GM20000 (cell line): Measurements from ENCODE around the gene LIME1.
A peak's percentile ranks its signal among the peaks of the same experiment; 100 is the strongest.

Source experiments
- DNase-seq: peaks from one replicate; pipeline ENCODE4 v3.0.0; 2012; ENCODE audit warnings: low spot score
- TF ChIP-seq, protein P1 (sequence below): IDR thresholded peaks from 2 replicates; pipeline ENCODE4 v1.5.1; 2012; ENCODE audit warnings: mild to moderate bottlenecking, control low read depth; ENCODE audit errors: extremely low read depth, missing control alignments

Gene LIME1

DNA sequence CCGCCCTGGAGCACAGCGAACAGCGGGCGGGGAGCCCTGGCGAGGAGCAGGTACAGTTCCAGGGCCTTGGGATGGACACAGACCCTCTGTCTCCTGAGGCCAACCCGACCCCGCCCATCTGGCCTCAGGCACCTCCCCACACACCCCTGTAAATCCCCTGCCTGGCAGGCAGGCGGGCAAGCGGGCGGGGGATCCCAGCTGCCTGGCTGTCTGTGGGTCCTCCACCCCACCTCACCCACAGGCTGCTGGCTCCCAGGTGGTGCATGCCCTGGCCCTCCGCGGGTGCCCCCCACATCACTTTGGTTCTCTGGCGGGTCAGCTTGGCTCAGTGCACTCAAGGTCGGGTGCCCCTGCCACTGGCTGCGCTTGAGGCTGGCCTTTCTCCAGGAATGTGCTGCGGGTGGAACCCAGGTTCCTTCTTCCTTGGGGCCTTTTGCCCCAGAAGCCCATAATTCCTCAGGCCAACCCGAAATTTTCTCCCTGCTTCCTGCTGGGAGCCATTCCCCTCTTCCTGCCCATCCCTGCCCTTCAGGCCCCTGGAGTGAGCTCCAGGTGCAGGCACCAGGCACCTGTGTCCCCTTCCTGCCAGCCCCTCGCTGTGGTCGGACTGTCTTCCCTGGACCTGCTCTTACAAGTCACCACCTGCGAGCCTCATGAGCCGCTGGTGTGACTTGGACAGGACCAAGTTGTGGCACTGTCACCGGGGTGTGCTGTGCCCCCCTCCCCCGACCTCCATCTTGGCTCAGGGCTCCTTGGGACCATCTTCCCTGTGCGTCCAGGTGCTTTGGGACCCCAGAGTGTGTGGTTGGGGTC is 45.4 kb upstream of the LIME1 start:
- TF ChIP-seq, protein P1, sequence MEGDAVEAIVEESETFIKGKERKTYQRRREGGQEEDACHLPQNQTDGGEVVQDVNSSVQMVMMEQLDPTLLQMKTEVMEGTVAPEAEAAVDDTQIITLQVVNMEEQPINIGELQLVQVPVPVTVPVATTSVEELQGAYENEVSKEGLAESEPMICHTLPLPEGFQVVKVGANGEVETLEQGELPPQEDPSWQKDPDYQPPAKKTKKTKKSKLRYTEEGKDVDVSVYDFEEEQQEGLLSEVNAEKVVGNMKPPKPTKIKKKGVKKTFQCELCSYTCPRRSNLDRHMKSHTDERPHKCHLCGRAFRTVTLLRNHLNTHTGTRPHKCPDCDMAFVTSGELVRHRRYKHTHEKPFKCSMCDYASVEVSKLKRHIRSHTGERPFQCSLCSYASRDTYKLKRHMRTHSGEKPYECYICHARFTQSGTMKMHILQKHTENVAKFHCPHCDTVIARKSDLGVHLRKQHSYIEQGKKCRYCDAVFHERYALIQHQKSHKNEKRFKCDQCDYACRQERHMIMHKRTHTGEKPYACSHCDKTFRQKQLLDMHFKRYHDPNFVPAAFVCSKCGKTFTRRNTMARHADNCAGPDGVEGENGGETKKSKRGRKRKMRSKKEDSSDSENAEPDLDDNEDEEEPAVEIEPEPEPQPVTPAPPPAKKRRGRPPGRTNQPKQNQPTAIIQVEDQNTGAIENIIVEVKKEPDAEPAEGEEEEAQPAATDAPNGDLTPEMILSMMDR, result no peak
- DNase-seq, result peak; percentile 56

DNA sequence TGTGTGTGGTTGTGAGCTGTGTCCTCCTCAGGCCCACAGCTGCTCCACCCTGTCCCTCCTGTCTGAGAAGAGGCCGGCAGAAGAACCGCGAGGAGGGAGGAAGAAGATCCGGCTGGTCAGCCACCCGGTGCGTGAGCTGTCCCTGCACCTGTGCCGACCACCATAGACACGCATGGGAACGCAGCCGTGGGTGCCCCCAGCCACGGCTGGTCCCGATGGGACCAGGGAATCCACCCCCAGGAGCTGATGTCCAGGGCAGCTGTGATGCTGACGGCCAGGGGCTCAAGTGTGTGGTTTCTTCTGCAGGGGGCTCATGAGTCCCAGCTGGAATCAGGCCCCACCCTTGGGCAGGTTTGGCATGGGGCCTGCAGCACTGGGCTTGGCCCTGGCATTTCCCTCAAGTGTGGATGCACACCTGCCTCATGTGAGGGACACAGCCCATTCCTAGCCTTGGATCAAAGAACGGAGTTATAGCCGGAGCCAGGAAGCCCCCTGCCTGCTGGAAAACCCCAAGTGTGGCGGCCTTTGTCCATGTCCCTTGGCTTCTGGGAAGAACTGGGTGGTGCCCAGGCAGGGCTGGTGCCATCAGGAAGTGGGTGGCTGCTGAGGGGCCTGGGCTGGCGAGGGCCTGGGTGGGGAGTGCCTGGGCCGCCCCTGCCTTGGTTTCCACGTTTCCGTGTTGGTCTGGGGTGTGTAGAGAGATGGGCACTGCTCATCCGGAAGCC is 44.6 kb upstream of the LIME1 start:
- TF ChIP-seq, protein P1, result no peak
- DNase-seq, result no peak

DNA sequence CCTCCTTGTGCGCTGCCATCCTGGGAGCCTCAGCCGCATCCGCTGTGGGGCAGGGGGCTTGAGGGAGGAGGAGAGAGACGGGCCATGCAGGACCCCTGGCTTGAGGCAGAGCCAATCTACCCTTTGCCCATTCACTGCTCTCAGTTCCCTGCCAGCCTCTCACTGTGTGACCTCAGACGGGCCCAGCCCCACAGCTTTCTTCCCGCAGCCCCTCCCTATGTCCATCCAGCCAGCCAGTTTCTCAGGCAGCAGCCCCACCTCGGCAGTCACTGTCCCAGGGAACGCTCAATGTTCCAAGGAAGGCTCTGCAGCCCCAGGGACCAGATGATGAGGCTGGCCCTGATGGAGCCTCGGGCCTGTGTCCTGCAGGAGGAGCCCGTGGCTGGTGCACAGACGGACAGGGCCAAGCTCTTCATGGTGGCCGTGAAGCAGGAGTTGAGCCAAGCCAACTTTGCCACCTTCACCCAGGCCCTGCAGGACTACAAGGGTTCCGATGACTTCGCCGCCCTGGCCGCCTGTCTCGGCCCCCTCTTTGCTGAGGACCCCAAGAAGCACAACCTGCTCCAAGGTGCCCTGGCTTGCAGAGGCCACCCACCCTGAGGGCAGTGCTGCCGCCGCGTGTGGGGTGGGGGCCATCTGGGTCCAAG is 43.9 kb upstream of the LIME1 start:
- TF ChIP-seq, protein P1, result no peak
- no peak for DNase-seq

DNA sequence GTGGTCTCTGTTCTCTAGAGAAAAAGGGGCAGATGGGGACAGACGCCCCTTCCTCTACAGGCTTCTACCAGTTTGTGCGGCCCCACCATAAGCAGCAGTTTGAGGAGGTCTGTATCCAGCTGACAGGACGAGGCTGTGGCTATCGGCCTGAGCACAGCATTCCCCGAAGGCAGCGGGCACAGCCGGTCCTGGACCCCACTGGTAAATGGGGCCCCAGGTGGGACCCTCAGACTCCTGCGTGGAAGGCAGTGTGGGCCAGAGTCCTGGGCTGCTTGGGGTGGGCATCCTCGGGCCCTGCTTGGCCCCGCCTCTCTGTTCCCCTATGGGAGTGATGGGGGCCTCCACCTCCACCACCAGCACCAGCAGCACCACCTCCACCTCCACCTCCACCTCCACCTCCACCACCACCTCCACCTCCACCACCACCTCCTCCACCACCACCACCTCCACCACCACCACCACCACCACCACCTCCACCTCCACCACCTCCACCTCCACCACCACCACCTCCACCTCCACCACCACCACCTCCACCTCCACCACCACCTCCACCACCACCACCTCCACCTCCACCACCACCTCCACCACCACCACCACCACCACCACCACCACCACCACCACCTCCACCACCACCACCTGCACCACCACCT is 43.3 kb upstream of the LIME1 start:
- TF ChIP-seq, protein P1, result no peak
- no peak for DNase-seq

DNA sequence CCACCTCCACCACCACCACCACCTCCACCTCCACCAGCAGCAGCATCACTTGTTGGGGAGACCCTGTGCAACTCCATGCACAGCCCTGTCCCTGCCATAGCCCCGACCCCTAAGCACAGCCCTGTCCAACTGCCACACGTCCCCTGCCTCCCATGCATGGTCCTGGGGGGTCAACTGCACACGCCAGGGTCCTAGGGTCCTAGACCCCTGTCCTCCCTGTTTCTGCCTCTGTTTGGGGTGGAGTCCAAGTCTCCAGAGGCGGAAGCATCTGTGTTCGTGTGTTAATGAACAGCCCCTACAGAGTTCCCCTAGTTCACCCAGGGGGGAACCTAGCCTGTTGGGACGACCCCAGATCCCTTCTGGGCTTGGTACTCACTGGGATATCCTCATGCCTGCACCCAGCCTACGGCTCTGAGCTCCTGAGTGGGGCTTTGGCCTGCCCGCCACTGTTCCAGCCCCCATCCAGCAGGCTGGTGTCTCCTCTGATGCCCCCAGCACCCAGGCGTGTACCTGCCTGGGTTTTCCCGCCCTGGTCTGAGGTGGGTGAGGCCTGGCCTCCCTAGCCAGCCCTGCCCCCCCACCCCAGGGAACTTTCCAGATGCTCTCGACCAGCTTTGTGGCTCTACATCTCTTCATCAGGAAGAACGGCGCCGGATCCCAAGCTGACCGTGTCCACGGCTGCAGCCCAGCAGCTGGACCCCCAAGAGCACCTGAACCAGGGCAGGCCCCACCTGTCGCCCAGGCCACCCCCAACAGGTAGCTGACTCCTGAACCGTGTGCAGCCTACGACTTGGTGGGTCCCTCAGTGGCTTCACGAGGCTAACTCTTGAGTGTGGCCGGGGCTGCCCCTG is 42.5 kb upstream of the LIME1 start:
- DNase-seq, result no peak
- TF ChIP-seq, protein P1, result no peak

DNA sequence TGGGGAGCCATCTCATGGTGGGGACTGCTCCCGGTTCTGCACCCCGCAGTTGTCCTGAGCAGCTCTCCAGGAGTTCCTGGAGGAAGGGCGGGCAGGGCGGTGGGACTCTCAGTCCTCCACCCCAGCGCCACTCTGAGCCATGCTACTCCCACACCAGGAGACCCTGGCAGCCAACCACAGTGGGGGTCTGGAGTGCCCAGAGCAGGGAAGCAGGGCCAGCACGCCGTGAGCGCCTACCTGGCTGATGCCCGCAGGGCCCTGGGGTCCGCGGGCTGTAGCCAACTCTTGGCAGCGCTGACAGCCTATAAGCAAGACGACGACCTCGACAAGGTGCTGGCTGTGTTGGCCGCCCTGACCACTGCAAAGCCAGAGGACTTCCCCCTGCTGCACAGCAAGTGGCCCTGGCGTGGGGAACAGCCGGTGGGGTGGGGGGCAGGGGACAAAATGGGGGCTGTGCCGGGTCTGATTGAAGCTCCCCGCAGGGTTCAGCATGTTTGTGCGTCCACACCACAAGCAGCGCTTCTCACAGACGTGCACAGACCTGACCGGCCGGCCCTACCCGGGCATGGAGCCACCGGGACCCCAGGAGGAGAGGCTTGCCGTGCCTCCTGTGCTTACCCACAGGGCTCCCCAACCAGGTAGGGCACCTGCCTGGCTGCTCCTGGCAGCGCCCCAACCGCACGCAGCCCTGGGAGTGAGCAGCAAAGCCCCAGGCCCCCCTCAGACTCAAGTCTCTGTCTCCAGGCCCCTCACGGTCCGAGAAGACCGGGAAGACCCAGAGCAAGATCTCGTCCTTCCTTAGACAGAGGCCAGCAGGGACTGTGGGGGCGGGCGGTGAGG is 41.7 kb upstream of the LIME1 start:
- DNase-seq, result no peak
- TF ChIP-seq, protein P1, result no peak
